ENCODE results near the gene RSKR. TPM values are rescaled to one million over a fixed set of nuclear protein-coding genes. Genes with fewer than 3 reads are reported as not detected.

The RSKR gene
- total RNA-seq = 0.35 and 0.58 TPM in 2 replicates

DNA sequence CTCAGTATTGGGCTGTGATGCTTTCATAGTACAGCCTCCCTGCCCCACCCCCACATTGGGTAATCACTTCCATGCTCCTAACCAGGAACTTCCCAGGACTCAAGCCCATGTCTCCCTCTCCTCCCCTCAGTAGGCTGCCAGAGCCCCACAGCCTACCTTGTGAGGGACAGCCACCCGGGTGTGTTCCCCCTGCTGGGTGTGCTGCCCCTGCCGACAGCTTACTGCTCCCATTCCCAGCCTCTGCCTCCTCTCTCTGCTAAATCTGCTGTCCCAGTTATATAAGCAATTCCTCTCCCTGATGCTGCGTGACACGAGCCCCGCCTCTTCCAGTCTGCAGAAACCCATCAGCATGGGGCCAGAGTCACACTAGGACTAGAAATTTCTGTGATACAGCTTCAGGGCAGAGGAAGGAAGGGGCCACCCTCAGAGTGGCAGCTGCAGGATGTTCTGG lies at the start of gene RSKR:
Gene RSKR (minus strand): TSS at position 255 of the 451 bp plus-strand sequence. CDS start 24 bp downstream, at position 231.

DNA sequence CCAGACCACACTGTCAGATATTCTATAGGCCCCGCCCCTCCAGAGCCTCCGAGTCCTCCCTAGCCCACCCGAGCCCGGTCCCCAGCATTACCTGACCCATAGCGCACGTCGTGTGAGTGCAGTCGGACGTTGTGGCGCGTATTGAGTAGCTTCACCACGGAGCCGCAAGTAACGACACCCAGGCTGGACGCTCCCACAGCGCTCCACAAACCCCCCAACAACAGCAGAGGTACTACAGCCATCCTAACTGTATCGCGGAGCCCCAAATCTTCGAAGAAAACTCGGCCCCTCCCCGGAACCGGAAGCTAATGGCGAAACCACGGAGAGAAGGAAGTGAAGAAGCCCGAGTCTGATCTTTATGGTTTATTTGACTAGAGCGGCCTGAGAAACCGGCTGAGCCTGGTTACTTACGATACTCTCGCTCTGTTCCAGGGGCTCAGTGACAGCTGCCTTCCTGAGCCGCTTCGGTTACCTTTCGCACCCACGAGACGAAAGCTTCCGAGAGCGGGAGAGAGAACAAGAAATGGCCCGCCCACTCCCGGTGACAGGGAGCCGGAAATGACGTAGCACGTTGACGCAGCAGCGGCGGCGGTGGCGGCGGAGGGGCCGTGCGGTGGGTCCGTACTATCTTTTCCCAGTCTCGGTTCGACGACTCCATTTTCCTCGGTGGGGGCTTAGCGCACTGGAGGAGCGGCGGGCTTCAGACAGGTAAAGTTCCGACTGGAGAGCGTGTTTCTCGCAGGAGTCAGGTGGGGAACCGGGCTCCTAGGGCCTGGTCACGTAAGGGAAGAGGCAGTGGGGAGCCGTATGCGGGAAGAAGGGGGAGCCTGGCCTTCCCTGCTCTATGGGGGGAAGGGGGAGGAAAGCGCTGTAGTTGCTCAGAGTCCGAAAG lies 47.9 kb upstream of the RSKR start, which contains the start of the genes SDF2 and SUPT6H:
Gene SDF2 (minus strand): TSS at position 272 of the 892 bp plus-strand sequence. CDS start 30 bp downstream, at position 242.
Gene SUPT6H (plus strand): TSS at position 571 of the 892 bp plus-strand sequence. CDS start 11,197 bp downstream, outside the sequence.

GRCh38 chr17:28644787-28645575 lies 31.0 kb upstream of the RSKR start, which contains the start of gene BLTP2:
BLTP2 (minus strand) TSS chr17:28645158; CDS start chr17:28645056, 102 bp downstream.

DNA sequence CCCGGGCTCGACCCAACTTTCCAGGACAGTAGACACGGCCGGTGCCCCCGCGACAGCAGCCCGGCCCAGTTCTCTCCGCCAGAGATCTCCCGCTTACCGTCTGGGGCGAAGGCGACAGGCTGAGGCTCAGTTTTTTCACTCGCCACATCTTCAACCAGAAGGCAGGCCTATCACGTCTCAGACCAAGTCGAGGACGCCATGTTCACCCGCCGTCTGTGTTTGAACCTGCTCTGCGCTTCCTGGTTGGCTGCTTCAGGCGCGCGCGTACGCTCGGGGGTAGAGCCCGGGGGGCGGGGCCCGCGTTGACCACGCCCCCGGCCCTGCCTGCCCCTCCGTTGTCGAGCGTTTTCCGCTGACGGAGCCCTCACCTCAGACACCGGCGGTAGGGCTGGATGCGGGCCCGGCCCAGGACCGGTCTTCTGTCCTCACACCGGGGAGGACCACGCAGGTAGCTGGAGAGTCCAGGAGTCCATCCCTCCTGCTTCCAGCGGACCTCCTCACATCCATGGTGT lies 15.1 kb downstream of the RSKR start, which contains the start of gene SPAG5:
Gene SPAG5 (minus strand): TSS at position 227 of the 512 bp plus-strand sequence. CDS start 79 bp downstream, at position 148.

DNA sequence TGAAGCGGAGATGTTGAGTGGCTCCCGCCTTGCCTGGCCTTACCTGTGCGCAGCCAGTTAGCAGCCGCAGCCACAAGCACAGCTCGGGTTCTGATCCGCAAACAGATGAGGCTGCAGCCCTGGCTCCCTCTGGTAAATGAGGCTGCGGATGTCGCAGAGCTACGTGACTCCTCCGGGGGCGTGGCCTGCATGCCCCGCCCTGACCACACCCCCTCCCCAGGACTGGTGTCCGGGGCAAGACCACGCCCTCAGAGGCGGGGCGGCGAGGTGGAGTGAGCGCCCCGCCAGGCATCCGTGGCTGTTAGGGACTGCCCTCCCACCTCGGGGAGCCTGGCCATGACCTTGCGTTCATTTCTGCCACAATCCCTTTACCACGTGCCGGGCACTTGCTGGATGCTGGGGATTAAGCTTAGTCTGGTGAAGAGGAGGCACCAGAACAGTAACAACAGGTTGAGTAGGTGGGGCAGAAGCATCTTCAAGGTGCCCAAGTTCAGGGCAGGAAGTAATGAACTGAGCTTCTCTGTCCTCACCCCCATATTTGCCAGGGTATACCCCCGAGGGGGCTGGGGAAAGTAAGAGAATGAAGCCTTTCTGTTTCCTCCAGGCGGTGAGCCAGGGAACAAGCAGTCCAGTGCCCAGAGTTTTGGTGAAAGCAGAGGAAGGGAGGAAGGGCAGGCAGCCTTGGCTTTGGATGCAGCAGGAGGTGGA lies 37.1 kb downstream of the RSKR start, which contains the start of gene ALDOC:
Gene ALDOC (minus strand): TSS at position 138 of the 708 bp plus-strand sequence. CDS start 1,363 bp downstream, outside the sequence.

GRCh38 chr17:28571361-28572122 lies 42.4 kb downstream of the RSKR start, which contains the start of gene PIGS:
PIGS (minus strand) TSS chr17:28571524; CDS start chr17:28571496, 28 bp downstream.

Other genes with a start within 250 kb of the RSKR start
- not detected in 2 replicates for gene SEBOX, start 249.0 kb downstream of the RSKR start, total RNA-seq
- gene VTN, start 243.9 kb downstream of the RSKR start, total RNA-seq = 0.29 and 1.4 TPM in 2 replicates
- gene SARM1, start 242.5 kb downstream of the RSKR start, total RNA-seq = 4.6 and 5.8 TPM in 2 replicates
- 4.0 and 4.1 TPM in 2 replicates for gene SLC46A1, start 208.0 kb downstream of the RSKR start, total RNA-seq
- gene SLC13A2, start 140.5 kb downstream of the RSKR start, total RNA-seq = not detected in 2 replicates
- not detected in 2 replicates for gene FOXN1, start 107.8 kb downstream of the RSKR start, total RNA-seq
- 31.1 and 37.2 TPM in 2 replicates for gene UNC119, start 61.6 kb downstream of the RSKR start, total RNA-seq
- gene PIGS, start 42.7 kb downstream of the RSKR start, total RNA-seq = 57.8 and 64.9 TPM in 2 replicates
- 102 and 110 TPM in 2 replicates for gene ALDOC, start 37.3 kb downstream of the RSKR start, total RNA-seq
- gene SPAG5, start 15.2 kb downstream of the RSKR start, total RNA-seq = 43.2 and 48.1 TPM in 2 replicates
- gene BLTP2, start 31.0 kb upstream of the RSKR start, total RNA-seq = 88.2 and 114 TPM in 2 replicates
- gene SDF2, start 47.7 kb upstream of the RSKR start, total RNA-seq = 49.6 and 55.3 TPM in 2 replicates
- gene SUPT6H, start 48.0 kb upstream of the RSKR start, total RNA-seq = 19.6 and 24.1 TPM in 2 replicates
- gene PROCA1, start 97.7 kb upstream of the RSKR start, total RNA-seq = 0.18 and 2.3 TPM in 2 replicates
- gene RAB34, start 103.7 kb upstream of the RSKR start, total RNA-seq = 403 and 461 TPM in 2 replicates
- gene RPL23A, start 105.8 kb upstream of the RSKR start, total RNA-seq = 511 and 592 TPM in 2 replicates
- 10.4 and 10.8 TPM in 2 replicates for gene TLCD1, start 112.0 kb upstream of the RSKR start, total RNA-seq
- 2.1 and 34.3 TPM in 2 replicates for gene NEK8, start 114.6 kb upstream of the RSKR start, total RNA-seq
- 28.2 and 38.3 TPM in 2 replicates for gene TRAF4, start 129.8 kb upstream of the RSKR start, total RNA-seq
- 4.8 and 6.6 TPM in 2 replicates for gene FAM222B, start 228.6 kb upstream of the RSKR start, total RNA-seq
- 56.0 and 102 TPM in 2 replicates for gene ERAL1, start 240.8 kb upstream of the RSKR start, total RNA-seq

Data from myometrial cell (primary cell).